Stimulated activated CD8-positive, alpha-beta memory T cell treated with anti-CD3 and anti-CD28 coated beads, Interleukin-15, amount 100 ng/mL, for 1 hour (primary cell): ENCODE data around the gene CLSTN1.

Source experiments
- DNase-seq: peaks from one replicate; pipeline ENCODE4 v3.0.0-alpha.2; 2020; ENCODE audit warnings: low read depth

CLSTN1 gene

GRCh38 chr1:9823943-9824701, at the start of gene CLSTN1:
TSS of gene CLSTN1 (minus strand) at chr1:9823965. CDS start at chr1:9823733, 232 bp downstream.
- peak; percentile 80 for DNase-seq

GRCh38 chr1:9873385-9873784, 49.6 kb upstream of the CLSTN1 start:
- no peak for DNase-seq

DNA sequence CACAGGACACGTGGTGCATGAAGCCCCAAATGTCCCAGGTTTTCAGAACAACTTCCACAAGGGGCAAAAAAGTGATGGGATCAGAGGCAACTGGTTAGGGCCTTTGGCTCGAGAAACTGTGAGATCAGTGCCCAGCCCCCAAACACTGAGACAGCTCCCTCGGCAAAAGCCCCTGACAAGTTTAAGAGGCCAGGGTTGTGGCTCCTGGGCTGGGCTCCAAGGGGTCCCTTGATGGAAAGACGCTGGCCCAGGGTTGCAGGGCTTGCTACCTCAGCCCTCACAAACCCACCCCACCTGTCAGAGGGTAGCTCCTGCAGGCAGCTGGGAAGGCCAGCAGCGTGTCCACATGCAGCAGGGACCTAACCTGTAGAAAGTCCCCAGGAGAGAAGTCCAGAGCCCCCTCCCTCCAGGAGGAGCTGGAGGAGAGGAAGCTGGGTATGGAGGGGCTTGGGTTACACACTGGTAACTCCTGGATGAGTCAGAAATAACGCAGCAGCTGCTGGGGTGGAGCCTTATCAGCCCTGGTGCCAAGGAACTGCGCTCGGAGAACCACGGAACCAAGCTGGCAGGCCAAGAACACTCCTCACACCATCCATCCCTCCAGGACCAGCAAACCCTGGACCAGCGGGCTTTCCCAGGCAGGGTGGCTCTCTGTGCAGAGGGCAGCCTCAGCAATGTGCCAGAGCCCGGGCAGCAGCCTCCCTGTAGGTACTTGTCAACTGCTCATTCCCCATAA, 48.8 kb upstream of the CLSTN1 start:
- no peak for DNase-seq

- no peak for DNase-seq
These were observed 48.1 kb upstream of the CLSTN1 start for GRCh38 chr1:9871707-9872425.

DNA sequence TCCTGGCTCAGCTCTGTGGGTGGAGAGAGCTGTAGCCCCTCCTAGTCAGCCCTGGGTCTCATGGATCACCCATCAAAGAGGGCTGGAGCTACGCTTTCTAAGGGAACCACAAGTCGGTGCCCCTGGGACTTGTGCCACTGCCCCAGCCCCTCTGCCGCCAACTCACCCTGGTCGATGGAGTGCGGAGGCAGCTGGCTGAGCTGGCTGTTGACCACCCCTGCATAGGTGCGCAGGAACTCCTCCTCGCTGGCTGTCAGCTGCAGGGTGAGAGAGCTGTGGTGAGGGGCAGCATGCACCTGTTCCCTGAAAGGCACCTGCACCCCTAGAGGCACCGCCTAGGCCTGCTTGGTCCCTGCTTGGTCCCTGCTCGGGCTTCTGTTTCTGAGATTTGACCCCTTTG, 47.3 kb upstream of the CLSTN1 start:
- no peak for DNase-seq

DNA sequence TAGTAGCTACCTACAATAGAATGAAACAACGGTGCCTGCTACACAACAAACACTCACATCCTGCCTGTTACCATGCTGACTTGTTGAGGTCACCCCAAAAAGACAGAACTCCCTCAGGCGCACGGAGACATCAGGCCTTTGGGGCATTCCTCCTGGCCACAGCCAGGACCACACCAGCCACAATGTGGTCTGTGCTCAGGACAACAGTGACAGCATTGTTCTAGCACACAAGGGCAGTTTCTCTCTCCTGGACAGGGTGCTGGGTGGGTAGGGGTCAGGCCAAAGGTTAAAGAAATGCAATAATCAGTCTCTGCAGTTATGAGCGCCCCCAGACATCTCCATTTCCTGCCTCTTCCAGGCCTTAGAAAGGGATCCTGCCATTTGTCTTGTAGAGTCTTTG, 46.8 kb upstream of the CLSTN1 start:
- DNase-seq = no peak

GRCh38 chr1:9869831-9870251, 46.1 kb upstream of the CLSTN1 start:
- no peak for DNase-seq

DNA sequence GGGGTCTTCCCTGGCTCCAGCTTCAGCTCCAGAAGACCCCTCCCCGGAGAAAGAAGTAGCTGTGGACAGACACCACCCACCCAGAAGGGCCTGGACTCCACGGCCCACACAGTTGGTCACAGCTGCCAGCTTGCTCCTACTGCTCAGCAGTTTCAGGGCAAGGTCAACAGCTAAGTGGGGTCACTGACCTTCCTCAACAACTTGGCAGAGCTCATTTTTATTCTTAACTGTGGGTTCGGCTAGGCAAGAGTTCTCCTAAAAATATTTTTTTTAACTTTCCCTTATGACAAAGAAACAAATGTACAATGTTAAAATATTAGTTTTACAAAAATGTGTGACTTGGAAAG, 44.5 kb upstream of the CLSTN1 start:
- DNase-seq = no peak

DNA sequence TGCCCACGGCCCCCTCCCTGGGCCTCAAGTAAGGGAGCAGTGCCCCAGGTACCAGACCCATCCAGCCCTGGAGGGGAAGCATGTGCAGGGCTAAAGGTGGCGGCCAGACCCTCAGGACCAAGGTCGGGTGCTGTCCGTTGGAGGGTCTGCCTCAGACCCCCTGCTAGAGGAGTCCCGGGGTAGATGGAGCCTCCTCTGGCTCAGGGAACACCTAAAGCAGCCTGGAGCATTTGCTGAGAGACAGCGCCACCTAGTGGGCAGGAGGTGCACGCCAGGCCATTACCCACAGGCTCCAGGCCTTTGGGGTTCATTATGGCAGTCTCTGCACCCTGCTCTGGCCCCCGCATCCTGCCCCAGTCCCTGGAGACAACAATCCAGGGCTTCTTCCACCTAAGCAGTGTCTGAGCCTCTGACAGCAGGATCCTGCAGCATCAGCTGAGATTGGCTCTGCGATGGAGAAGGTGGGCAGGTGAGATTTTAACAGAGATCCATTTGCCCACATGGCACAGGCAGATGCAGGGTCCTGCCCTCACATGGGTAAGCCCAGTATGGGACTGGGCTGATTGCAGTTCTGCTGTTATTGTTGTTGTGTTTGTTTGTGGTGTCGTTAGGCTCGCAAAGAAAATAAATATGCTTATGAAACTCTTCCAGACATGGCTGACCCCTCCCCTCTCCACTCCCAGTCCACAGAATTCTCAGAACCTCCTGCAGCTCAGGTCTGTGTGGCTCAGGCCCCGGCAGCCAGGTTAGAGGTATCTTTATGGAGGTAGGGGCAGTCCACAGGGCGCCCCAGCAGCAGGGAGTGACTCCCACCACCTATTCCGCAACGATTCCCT, 43.9 kb upstream of the CLSTN1 start:
- DNase-seq = peak; percentile 90

DNA sequence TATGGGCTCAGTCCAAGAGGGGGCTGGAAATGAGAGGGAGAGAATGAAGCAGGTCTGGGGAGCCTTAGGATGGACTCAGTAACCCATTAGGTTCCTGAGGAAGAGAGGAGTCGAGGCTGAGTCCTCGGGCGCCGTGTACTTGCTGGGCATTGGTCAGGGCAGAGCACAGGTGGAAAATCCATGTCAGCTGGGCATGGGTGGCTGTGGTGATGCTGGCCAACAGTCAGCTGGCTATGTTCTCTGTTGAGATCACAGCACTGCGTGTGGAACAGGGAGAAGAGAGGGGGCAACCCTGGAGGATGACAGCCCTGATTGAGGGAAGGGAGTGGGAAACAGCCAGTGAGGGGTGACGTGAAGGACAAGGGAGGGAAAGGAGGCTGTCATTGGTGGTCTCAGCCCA, 43.1 kb upstream of the CLSTN1 start:
- no peak for DNase-seq

GRCh38 chr1:9865724-9866123, 42.0 kb upstream of the CLSTN1 start:
- no peak for DNase-seq

GRCh38 chr1:9863371-9863770, 39.6 kb upstream of the CLSTN1 start:
- no peak for DNase-seq

GRCh38 chr1:9861360-9861759, 37.6 kb upstream of the CLSTN1 start:
- no peak for DNase-seq

DNA sequence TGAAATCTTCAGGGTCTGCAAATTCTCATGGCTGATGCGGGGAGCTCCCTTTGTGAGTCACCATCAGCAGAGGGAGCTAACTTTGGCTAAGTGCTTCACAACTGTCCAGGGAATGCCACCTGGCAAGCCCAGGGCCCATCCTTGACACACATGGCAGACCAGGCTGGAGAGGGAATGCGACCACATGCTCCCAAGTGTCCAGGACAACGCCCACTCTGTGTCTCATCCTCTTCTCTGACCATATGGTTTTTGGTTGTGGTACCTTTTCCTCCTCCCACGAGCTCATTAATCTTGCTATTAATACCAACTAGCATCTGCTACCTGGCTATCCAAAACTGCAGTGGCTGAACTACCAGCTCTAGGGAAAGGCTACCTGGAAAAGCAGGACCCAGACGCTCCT, 37.1 kb upstream of the CLSTN1 start:
- DNase-seq = no peak

- no peak for DNase-seq
These were observed 35.7 kb upstream of the CLSTN1 start for GRCh38 chr1:9859281-9860014.

DNA sequence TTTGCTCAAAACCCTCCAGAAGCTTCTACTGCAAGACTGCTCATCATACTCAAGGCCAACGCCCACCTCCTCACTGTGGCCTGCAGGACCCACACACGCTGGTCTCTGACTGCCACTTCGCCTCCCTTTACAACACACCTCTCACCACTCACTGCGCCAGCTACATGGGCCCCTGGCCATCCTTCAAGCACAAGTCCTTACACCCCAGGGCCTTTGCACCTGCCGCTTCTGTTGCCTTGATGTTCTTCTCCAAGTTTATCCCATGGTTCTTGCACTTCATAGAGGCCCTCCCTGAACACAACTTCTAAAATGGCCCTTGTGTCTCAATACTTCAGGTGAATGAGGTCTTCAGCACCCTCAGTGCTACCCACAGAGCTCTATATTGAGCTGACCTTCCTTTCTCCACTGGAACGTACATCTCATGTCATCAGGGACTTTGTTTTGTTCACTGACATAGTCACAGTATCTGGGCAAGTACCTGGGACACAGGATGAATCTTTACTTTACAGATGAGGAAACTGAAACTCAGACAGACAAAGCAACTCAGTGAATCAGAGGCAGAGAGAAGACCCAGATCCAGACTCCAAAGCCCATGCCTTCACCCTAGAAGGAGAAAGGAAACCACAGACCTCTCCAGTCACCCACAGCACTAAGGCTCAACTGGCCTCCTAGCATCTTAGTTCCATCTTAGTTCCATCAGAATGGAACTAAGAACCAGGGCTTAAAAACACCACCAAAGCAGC, 34.7 kb upstream of the CLSTN1 start:
- DNase-seq = no peak

- DNase-seq = no peak
These were observed 31.4 kb upstream of the CLSTN1 start for GRCh38 chr1:9855186-9855585.

GRCh38 chr1:9853249-9853595, 29.5 kb upstream of the CLSTN1 start:
- DNase-seq = no peak

DNA sequence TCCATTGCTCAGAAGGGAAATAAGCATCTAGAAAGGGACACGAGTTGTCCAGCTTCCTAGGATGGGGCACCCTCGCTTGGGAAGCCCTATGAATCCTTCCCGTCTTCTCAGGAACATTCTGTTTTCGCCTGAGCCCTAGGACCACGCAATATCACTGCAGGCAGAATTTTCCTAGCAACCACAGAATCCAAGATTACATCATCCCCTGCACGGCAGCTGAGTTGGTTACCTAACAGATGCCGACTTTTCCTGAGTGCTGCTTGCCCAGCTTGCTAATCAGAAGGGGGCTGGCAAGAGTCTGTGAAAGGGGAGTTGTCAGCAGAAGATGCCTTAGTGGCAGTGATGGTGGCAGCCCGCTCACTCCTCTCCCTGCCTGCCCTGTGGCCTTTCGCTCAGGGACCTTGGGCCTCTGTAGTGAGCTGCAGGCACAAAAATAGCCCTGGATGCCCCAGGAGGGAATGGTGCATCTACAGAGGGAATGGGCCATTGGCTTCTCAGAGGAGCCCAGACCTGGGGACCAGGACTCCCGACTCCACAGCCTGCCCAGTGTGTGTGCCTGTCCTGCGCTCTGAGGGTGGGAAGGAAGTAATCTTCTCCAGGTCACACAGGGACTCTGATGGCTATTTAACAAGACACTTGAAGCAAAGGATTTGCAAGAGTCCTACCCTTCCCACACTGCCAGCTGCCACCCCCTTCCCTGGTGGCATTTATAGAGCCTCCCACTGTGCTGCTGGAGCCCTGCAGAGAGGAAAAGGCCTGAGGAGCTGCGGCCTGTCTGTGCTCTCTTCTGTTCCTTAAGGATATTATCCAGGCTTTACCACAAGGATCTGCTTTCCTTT, 28.9 kb upstream of the CLSTN1 start:
- no peak for DNase-seq

DNA sequence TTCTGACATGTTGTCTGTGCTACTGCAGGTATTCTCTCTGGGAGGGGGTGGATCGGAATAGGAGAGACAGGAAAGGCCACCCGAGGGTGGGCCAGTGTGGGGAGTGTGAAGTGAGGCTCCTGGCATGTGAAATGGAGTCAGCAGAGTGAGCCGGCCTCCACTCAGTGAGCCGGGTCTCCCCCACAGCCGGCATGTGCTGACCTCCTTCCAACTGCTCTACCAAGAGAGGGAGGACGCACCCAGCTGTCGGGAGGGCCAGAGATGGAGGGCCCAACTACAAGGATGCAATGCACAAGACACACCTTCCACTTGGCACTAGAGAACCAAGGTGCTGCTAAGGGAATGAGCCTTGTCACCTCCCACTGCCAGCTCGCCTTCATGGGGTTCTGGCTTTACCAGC, 28.2 kb upstream of the CLSTN1 start:
- DNase-seq = no peak
